ENCODE measurements around the gene PHYKPL.

PHYKPL gene

DNA sequence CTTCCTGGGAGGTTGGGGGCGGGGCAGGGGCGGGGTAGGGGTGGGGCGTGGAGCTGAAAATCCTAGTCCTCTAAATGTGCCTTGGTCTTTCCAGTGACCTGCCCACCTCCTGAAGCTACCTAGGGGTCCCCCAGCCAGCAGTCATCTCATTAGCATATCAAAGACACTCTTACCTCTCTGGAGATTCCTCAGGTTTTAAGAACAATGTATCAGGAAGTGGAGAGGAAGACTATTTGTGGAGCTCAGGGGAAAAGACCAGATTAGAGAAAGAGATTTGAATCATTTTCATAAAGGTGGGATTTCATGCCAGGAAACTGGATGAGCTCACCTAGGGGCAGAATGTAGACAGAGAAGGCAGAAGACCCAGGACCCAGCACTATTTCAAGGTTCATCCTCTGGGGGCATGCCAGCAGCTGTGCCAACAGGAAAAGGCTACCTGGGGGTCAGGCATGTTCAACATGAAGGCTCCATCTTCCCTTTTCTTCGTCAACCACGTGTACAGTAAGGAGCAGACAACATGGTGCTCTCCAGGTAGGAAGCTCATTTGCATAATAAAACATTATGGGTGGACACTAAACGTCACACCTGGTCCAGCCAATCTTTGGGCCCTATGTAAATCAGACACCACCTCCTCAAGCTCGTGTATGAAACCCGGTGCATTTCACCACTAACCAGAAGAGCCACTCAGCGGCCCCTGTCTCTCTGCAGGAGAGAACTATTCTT lies 52.3 kb downstream of the PHYKPL start:
- H3K79me2 ChIP-seq (ENCODE audit: insufficient read depth, low read length) = no peaks in the 10 kb centered on the region
- H3K4me1 ChIP-seq (ENCODE audit: insufficient read depth, low read length) = no peaks in the 10 kb centered on the region
- no peak overlapping the region for H3K4me2 ChIP-seq (ENCODE audit: insufficient read depth, low read length)
- H3K36me3 ChIP-seq (ENCODE audit: insufficient read depth, low read length) = no peaks in the 10 kb centered on the region
- H3K27me3 ChIP-seq (ENCODE audit: insufficient read depth, low read length, poor library complexity) = no peaks in the 10 kb centered on the region
- H3K9me3 ChIP-seq (ENCODE audit: insufficient read depth, low read length, severe bottlenecking) = no peaks in the 10 kb centered on the region
- ATAC-seq (ENCODE audit: insufficient read depth, low read depth) (no peak), DNase-seq (no peak)
- H2AFZ ChIP-seq (ENCODE audit: low read depth, low read length) = no peak overlapping the region
- H3K9ac ChIP-seq (ENCODE audit: low read depth, low read length) = no peak overlapping the region
- TF ChIP-seq, protein P1, sequence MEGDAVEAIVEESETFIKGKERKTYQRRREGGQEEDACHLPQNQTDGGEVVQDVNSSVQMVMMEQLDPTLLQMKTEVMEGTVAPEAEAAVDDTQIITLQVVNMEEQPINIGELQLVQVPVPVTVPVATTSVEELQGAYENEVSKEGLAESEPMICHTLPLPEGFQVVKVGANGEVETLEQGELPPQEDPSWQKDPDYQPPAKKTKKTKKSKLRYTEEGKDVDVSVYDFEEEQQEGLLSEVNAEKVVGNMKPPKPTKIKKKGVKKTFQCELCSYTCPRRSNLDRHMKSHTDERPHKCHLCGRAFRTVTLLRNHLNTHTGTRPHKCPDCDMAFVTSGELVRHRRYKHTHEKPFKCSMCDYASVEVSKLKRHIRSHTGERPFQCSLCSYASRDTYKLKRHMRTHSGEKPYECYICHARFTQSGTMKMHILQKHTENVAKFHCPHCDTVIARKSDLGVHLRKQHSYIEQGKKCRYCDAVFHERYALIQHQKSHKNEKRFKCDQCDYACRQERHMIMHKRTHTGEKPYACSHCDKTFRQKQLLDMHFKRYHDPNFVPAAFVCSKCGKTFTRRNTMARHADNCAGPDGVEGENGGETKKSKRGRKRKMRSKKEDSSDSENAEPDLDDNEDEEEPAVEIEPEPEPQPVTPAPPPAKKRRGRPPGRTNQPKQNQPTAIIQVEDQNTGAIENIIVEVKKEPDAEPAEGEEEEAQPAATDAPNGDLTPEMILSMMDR (IDR thresholded peaks at IDR 0.05; ENCODE audit: borderline replicate concordance, extremely low read depth, low read length, poor library complexity, severe bottlenecking) = no peak
- no peak for TF ChIP-seq EZH2 (IDR thresholded peaks at IDR 0.05; ENCODE audit: borderline replicate concordance, low read depth, low read length, severe bottlenecking)
- H4K20me1 ChIP-seq (ENCODE audit: insufficient read depth, low read length) = no peaks in the 10 kb centered on the region
- H3K4me3 ChIP-seq (ENCODE audit: low read depth in 1 of 2, low read length in 2 of 2) = no peak overlapping the region
- no peak overlapping the region for H3K27ac ChIP-seq (ENCODE audit: low read length)

DNA sequence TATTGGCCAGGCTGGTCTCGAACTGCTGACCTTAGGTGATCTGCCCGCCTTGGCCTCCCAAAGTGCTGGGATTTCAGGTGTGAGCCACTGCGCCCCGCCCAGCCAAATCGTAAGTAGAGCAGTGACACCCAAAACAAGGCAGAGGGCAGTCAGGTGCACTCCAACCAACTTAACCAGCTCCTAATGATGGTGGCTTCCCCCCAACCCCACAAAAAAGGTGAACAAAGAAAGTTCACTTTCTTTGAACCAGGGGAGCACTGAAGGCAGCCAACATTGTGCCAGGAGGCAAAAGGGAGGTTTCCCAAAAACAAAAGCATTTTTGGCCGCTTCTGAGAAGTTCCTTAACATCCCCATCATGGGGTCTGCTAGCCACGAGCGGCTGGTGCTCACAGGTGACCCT lies 55.0 kb downstream of the PHYKPL start:
- H3K9ac ChIP-seq (ENCODE audit: low read depth, low read length) = no peak overlapping the region
- H3K27me3 ChIP-seq (ENCODE audit: insufficient read depth, low read length, poor library complexity) = no peaks in the 10 kb centered on the region
- no peak for ATAC-seq (ENCODE audit: insufficient read depth, low read depth)
- no peak overlapping the region for H3K4me2 ChIP-seq (ENCODE audit: insufficient read depth, low read length)
- H3K4me1 ChIP-seq (ENCODE audit: insufficient read depth, low read length) = no peaks in the 10 kb centered on the region
- H3K36me3 ChIP-seq (ENCODE audit: insufficient read depth, low read length) = no peaks in the 10 kb centered on the region
- no peaks in the 10 kb centered on the region for H3K79me2 ChIP-seq (ENCODE audit: insufficient read depth, low read length)
- no peaks in the 10 kb centered on the region for H3K9me3 ChIP-seq (ENCODE audit: insufficient read depth, low read length, severe bottlenecking)
- H3K4me3 ChIP-seq (ENCODE audit: low read depth in 1 of 2, low read length in 2 of 2) = no peak overlapping the region
- DNase-seq = no peak
- H3K27ac ChIP-seq (ENCODE audit: low read length) = no peak overlapping the region
- TF ChIP-seq EZH2 (IDR thresholded peaks at IDR 0.05; ENCODE audit: borderline replicate concordance, low read depth, low read length, severe bottlenecking) = no peak
- TF ChIP-seq, protein P1 (IDR thresholded peaks at IDR 0.05; ENCODE audit: borderline replicate concordance, extremely low read depth, low read length, poor library complexity, severe bottlenecking) = no peak
- no peaks in the 10 kb centered on the region for H4K20me1 ChIP-seq (ENCODE audit: insufficient read depth, low read length)
- H2AFZ ChIP-seq (ENCODE audit: low read depth, low read length) = no peak overlapping the region

- Histone ChIP-seq H3K27ac (ENCODE audit: low read length) (no peak overlapping the region), H4K20me1 (ENCODE audit: insufficient read depth, low read length) (no peaks in the 10 kb centered on the region), H3K79me2 (ENCODE audit: insufficient read depth, low read length) (no peaks in the 10 kb centered on the region), H3K9me3 (ENCODE audit: insufficient read depth, low read length, severe bottlenecking) (no peaks in the 10 kb centered on the region), H3K4me1 (ENCODE audit: insufficient read depth, low read length) (no peaks in the 10 kb centered on the region), H3K4me3 (ENCODE audit: low read depth in 1 of 2, low read length in 2 of 2) (no peak overlapping the region), H2AFZ (ENCODE audit: low read depth, low read length) (no peak overlapping the region), H3K36me3 (ENCODE audit: insufficient read depth, low read length) (no peaks in the 10 kb centered on the region), H3K4me2 (ENCODE audit: insufficient read depth, low read length) (no peak overlapping the region), H3K27me3 (ENCODE audit: insufficient read depth, low read length, poor library complexity) (no peaks in the 10 kb centered on the region), H3K9ac (ENCODE audit: low read depth, low read length) (no peak overlapping the region)
- no peak for DNase-seq
- no peak for ATAC-seq (ENCODE audit: insufficient read depth, low read depth)
- TF ChIP-seq, protein P1 (IDR thresholded peaks at IDR 0.05; ENCODE audit: borderline replicate concordance, extremely low read depth, low read length, poor library complexity, severe bottlenecking) = no peak
- TF ChIP-seq EZH2 (IDR thresholded peaks at IDR 0.05; ENCODE audit: borderline replicate concordance, low read depth, low read length, severe bottlenecking) = no peak
Measured at GRCh38 chr5:178176791-178177190, 55.8 kb downstream of the PHYKPL start.
